AG08395 (cell line): ENCODE measurements around the gene GPC5.
"Not testable (repeated sequence)": the region's sequence is repeated elsewhere in the genome, so short reads cannot be mapped to it uniquely, and the experiment has no call there.

Source experiments
- DNase-seq: peaks from one replicate; pipeline ENCODE4 v3.0.0; 2012; ENCODE audit warnings: mixed read lengths, low spot score

Gene GPC5

GRCh38 chr13:91368676-91369440, 29.6 kb upstream of the GPC5 start:
- DNase-seq: no peak

GRCh38 chr13:91369441-91369831, 29.0 kb upstream of the GPC5 start:
- peak; percentile 33 for DNase-seq

- DNase-seq: no peak
Observed at GRCh38 chr13:91370501-91370900, 27.9 kb upstream of the GPC5 start.

- DNase-seq: no peak
Observed at GRCh38 chr13:91372911-91373310, 25.5 kb upstream of the GPC5 start.

- peak; percentile 35 for DNase-seq
Observed at GRCh38 chr13:91375116-91375729, 23.2 kb upstream of the GPC5 start.

- DNase-seq: no peak
Observed at GRCh38 chr13:91381371-91381770, 17.1 kb upstream of the GPC5 start.

- DNase-seq: no peak
Observed at GRCh38 chr13:91383836-91384235, 14.6 kb upstream of the GPC5 start.

GRCh38 chr13:91384896-91385295, 13.5 kb upstream of the GPC5 start:
- DNase-seq: no peak

GRCh38 chr13:91389186-91389585, 9.2 kb upstream of the GPC5 start:
- DNase-seq: no peak

- DNase-seq: no peak
Observed at GRCh38 chr13:91397595-91397994, 826 bp upstream of the GPC5 start.

GRCh38 chr13:91399189-91400062, 1.0 kb downstream of the GPC5 start:
- no peak for DNase-seq

- no peak for DNase-seq
Observed at GRCh38 chr13:91400063-91400399, 1.6 kb downstream of the GPC5 start.

GRCh38 chr13:91400671-91401070, 2.2 kb downstream of the GPC5 start:
- DNase-seq: no peak

GRCh38 chr13:91401920-91402319, 3.5 kb downstream of the GPC5 start:
- no peak for DNase-seq

- no peak for DNase-seq
Observed at GRCh38 chr13:91405240-91405639, 6.8 kb downstream of the GPC5 start.

- peak; percentile 14 for DNase-seq
Observed at GRCh38 chr13:91406619-91407018, 8.2 kb downstream of the GPC5 start.

- DNase-seq: no peak
Observed at GRCh38 chr13:91408971-91409370, 10.6 kb downstream of the GPC5 start.

- not testable (repeated sequence) for DNase-seq
Observed at GRCh38 chr13:91416579-91416978, 18.2 kb downstream of the GPC5 start.

- DNase-seq: no peak
Observed at GRCh38 chr13:91417660-91418325, 19.4 kb downstream of the GPC5 start.

- no peak for DNase-seq
Observed at GRCh38 chr13:91426913-91427312, 28.5 kb downstream of the GPC5 start.

GRCh38 chr13:91438674-91439073, 40.3 kb downstream of the GPC5 start:
- DNase-seq: not testable (repeated sequence)

- no peak for DNase-seq
Observed at GRCh38 chr13:91450913-91451312, 52.5 kb downstream of the GPC5 start.
